Karpas-422 (cell line): ENCODE results near the gene TMEM201. TPM values are rescaled to one million over a fixed set of nuclear protein-coding genes. Genes with fewer than 3 reads are reported as not detected.

Experiments
- DNase-seq: peaks from one replicate; pipeline ENCODE4 v3.0.0-alpha.2; 2015
- H2AFZ ChIP-seq: fragments of 200-600 bp; sonication (generic); 2 replicates; pipeline ENCODE4 v1.6.1; 2014; ENCODE audit warnings: antibody characterized with exemption, low read length, mixed read lengths
- H3K27ac ChIP-seq: fragments of 200-600 bp; sonication (generic); 2 replicates; pipeline ENCODE4 v1.5.1; 2014; ENCODE audit warnings: mild to moderate bottlenecking, low read length, moderate library complexity
- H3K27me3 ChIP-seq: fragments of 200-600 bp; sonication (generic); 2 replicates; pipeline ENCODE4 v1.6.1; 2014; ENCODE audit warnings: low read length, mixed read lengths
- H3K36me3 ChIP-seq: fragments of 200-600 bp; sonication (generic); 2 replicates; pipeline ENCODE4 v1.6.1; 2014; ENCODE audit warnings: low read length, mixed read lengths; ENCODE audit not compliant: insufficient read depth
- H3K4me1 ChIP-seq: fragments of 200-600 bp; sonication (generic); 2 replicates; pipeline ENCODE4 v1.6.1; 2014; ENCODE audit warnings: mild to moderate bottlenecking, low read length, mixed read lengths
- H3K4me2 ChIP-seq: fragments of 200-600 bp; sonication (generic); 2 replicates; pipeline ENCODE4 v1.6.1; 2014; ENCODE audit warnings: low read length, low read depth, mild to moderate bottlenecking; ENCODE audit not compliant: poor library complexity, severe bottlenecking
- H3K4me3 ChIP-seq: fragments of 200-600 bp; sonication (generic); 2 replicates; pipeline ENCODE4 v1.5.1; 2014; ENCODE audit warnings: mild to moderate bottlenecking, antibody characterized with exemption, low read length, mixed read lengths
- H3K79me2 ChIP-seq: fragments of 200-600 bp; sonication (generic); 2 replicates; pipeline ENCODE4 v1.6.1; 2014; ENCODE audit warnings: mild to moderate bottlenecking, low read length, mixed read lengths
- H3K9ac ChIP-seq: fragments of 200-600 bp; sonication (generic); 2 replicates; pipeline ENCODE4 v1.6.0; 2014; ENCODE audit warnings: low read length
- H3K9me2 ChIP-seq: fragments of 200-600 bp; sonication (generic), shearing (Covaris generic); replicated peaks from 2 replicates; pipeline ENCODE4 v1.6.0; 2014; ENCODE audit warnings: mild to moderate bottlenecking, low read length, moderate library complexity; ENCODE audit not compliant: insufficient read depth
- H3K9me3 ChIP-seq: fragments of 300-700, 200-600 bp; sonication (generic); 2 replicates; pipeline ENCODE4 v1.6.1; 2014; ENCODE audit warnings: low read length, mixed read lengths
- H4K20me1 ChIP-seq: fragments of 200-600 bp; sonication (generic); 2 replicates; pipeline ENCODE4 v1.6.1; 2014; ENCODE audit warnings: mild to moderate bottlenecking, antibody characterized with exemption, low read length, low read depth; ENCODE audit not compliant: insufficient read depth
- total RNA-seq: library from RNA; depleted of rRNA; stranded (reverse); fragments of >200 nt; shearing (Covaris generic); gene quantifications from 2 replicates; pipeline ENCODE4 v1.2.3, GENCODE V29; 2014; ENCODE audit warnings: low replicate concordance

The TMEM201 gene
- total RNA-seq, 1 experiment from 2014 or later, result 9.3 TPM

DNA sequence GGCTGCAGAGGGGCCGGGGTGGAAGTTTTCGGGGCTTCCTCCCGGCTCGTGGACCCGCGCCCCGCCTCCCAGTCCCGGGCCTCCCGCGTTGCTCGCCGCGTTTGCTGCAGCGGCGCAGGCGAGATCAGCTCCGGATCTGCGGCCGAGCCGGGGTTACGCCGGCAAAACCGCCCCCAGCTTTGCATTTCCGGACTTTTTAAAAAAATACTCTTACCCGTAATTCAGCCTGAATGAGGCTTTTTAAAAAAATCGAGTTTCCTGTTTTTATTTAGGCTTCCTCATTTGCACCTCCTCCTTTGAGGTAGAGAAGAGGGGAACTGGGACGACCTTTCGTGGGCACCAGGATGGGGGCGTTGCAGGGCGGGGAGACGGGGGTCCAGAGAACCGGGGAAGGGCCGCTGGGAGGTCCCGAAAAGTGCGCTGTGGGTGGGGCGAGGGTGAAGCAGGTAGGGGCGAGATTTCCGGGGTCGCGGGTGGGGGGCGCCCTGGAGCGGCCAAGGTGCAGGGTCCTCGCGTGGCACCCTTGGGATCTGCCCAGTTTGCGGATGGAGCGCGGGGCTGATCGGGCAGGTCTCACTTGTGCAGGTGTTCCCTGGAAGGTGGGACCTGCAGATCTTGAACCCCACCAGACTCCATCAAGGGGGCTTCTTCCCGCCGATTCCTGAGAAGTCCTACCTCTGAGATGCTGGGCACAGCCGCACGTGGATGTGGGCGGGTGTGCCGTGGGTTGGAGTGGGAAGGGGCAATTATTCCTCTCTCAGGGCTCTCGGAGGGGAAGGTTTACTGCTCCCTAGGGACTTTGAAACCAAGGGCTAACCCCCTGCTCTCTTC lies 63.9 kb downstream of the TMEM201 start:
- Histone ChIP-seq H3K4me1 (peaks cover 59% of the 10 kb centered on the region), H2AFZ (no peak overlapping the region; the same call in 1 of the 2 replicates), H3K36me3 (no peaks in the 10 kb centered on the region), H3K9ac (peak overlapping the region; percentile 94), H4K20me1 (no peaks in the 10 kb centered on the region), H3K9me3 (no peaks in the 10 kb centered on the region), H3K4me3 (peak overlapping the region; percentile 80), H3K27ac (peak overlapping the region; percentile 95), H3K4me2 (peak overlapping the region; percentile 86), H3K79me2 (peaks cover 26% of the 10 kb centered on the region), H3K27me3 (no peaks in the 10 kb centered on the region), H3K9me2 (no peaks in the 10 kb centered on the region)
- peak; percentile 95 for DNase-seq

DNA sequence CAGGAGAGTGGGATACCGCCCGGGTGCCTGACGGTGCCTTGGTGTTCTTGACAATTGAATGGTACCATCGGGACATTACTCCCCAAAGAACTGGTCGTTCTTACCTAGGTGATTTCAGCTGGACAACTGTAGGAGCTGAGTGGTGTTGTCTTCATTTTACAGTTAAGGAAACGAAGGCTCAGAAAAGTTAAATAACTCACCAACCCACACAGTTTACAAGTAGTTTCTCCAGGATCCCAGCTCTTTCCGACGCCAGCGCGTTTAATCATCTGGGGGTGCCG lies 64.4 kb downstream of the TMEM201 start:
- peak overlapping the region; percentile 86 for H3K4me2 ChIP-seq
- H3K27ac ChIP-seq, result peak overlapping the region; percentile 95
- H3K9me3 ChIP-seq, result no peaks in the 10 kb centered on the region
- no peak for DNase-seq
- H3K36me3 ChIP-seq, result no peaks in the 10 kb centered on the region
- H3K27me3 ChIP-seq, result no peaks in the 10 kb centered on the region
- H3K4me1 ChIP-seq, result peaks cover 65% of the 10 kb centered on the region
- H2AFZ ChIP-seq, result no peak overlapping the region; the same call in 1 of the 2 replicates
- peak overlapping the region; percentile 80 for H3K4me3 ChIP-seq
- no peaks in the 10 kb centered on the region for H3K9me2 ChIP-seq
- H4K20me1 ChIP-seq, result no peaks in the 10 kb centered on the region
- H3K9ac ChIP-seq, result peak overlapping the region; percentile 94
- peaks cover 32% of the 10 kb centered on the region for H3K79me2 ChIP-seq

- H3K36me3 ChIP-seq, result no peaks in the 10 kb centered on the region
- peak overlapping the region; percentile 94 for H3K9ac ChIP-seq
- H4K20me1 ChIP-seq, result no peaks in the 10 kb centered on the region
- peaks cover 34% of the 10 kb centered on the region for H3K79me2 ChIP-seq
- no peaks in the 10 kb centered on the region for H3K9me2 ChIP-seq
- peak overlapping the region; percentile 86 for H3K4me2 ChIP-seq
- peak overlapping the region; percentile 80 for H3K4me3 ChIP-seq
- no peak overlapping the region; the same call in 1 of the 2 replicates for H2AFZ ChIP-seq
- H3K9me3 ChIP-seq, result no peaks in the 10 kb centered on the region
- H3K27me3 ChIP-seq, result no peaks in the 10 kb centered on the region
- peaks cover 65% of the 10 kb centered on the region for H3K4me1 ChIP-seq
- DNase-seq, result peak; percentile 78
- peak overlapping the region; percentile 95 for H3K27ac ChIP-seq
These were observed 64.9 kb downstream of the TMEM201 start for GRCh38 chr1:9653491-9654050.

DNA sequence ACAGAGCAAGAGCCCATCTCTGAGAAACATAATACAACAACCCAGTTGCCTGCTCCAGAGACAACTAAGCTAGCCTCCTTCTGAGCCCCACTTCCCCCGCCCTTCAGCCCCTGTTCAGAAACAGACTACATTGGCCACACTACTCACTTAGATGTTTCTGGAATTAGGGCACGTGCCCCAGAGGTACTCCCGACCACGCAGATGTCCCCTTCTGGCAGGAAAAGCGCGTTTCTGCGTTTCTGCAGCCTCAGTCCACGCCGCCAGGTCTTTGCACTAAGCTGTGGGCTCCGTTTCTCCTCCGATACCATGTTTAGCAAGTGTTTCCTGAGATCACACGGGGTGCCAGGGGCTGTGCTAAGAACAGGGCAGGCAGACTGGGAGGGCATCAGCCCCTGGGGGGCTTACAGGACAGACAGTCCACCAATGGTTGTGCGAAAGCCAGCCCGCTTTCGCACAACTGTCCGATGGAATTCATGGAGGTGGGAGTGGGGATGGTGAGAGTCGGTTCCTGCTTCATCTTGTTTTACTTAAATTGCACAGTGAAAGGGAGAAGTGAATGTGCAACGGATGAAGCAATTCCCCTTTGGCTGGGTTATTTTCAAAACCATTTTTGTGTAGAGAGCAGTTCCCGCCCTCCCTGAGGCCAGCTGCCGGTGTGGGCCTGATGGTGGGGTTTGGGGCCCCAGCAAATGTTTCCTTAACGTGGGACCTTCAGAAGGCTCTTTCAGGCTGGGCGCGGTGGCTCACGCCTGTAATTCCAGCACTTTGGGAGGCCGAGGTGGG lies 65.5 kb downstream of the TMEM201 start:
- no peaks in the 10 kb centered on the region for H3K9me3 ChIP-seq
- H3K9ac ChIP-seq, result peak overlapping the region; percentile 94
- H3K4me1 ChIP-seq, result peaks cover 65% of the 10 kb centered on the region
- peak overlapping the region; percentile 95 for H3K27ac ChIP-seq
- no peaks in the 10 kb centered on the region for H4K20me1 ChIP-seq
- H3K79me2 ChIP-seq, result peaks cover 39% of the 10 kb centered on the region
- no peaks in the 10 kb centered on the region for H3K27me3 ChIP-seq
- peak; percentile 89 for DNase-seq
- peak overlapping the region; percentile 86 for H3K4me2 ChIP-seq
- peak overlapping the region; percentile 80 for H3K4me3 ChIP-seq
- no peaks in the 10 kb centered on the region for H3K9me2 ChIP-seq
- H3K36me3 ChIP-seq, result no peaks in the 10 kb centered on the region
- H2AFZ ChIP-seq, result peak overlapping the region; percentile 34; the same call in 1 of the 2 replicates

GRCh38 chr1:9654834-9655723 lies 66.4 kb downstream of the TMEM201 start:
- H3K4me1 ChIP-seq, result peaks cover 65% of the 10 kb centered on the region
- H3K27me3 ChIP-seq, result no peaks in the 10 kb centered on the region
- no peaks in the 10 kb centered on the region for H4K20me1 ChIP-seq
- DNase-seq, result peak; percentile 85
- H3K9ac ChIP-seq, result peak overlapping the region; percentile 94
- H3K9me3 ChIP-seq, result no peaks in the 10 kb centered on the region
- peaks cover 45% of the 10 kb centered on the region for H3K79me2 ChIP-seq
- H3K36me3 ChIP-seq, result no peaks in the 10 kb centered on the region
- H2AFZ ChIP-seq, result no peak overlapping the region; the same call in 1 of the 2 replicates
- H3K4me2 ChIP-seq, result peak overlapping the region; percentile 86
- no peaks in the 10 kb centered on the region for H3K9me2 ChIP-seq
- peak overlapping the region; percentile 80 for H3K4me3 ChIP-seq
- H3K27ac ChIP-seq, result peak overlapping the region; percentile 95

GRCh38 chr1:9655836-9656235 lies 67.1 kb downstream of the TMEM201 start:
- H3K4me2 ChIP-seq, result peak overlapping the region; percentile 86
- H3K9me3 ChIP-seq, result no peaks in the 10 kb centered on the region
- no peak overlapping the region for H3K9ac ChIP-seq
- no peaks in the 10 kb centered on the region for H3K36me3 ChIP-seq
- H2AFZ ChIP-seq, result no peak overlapping the region
- no peaks in the 10 kb centered on the region for H3K27me3 ChIP-seq
- peak overlapping the region; percentile 95 for H3K27ac ChIP-seq
- peaks cover 64% of the 10 kb centered on the region for H3K4me1 ChIP-seq
- H4K20me1 ChIP-seq, result no peaks in the 10 kb centered on the region
- H3K79me2 ChIP-seq, result peaks cover 52% of the 10 kb centered on the region
- no peak for DNase-seq
- 0 out of 2 replicates have a peak overlapping the region, but pooled peaks have one; percentile 80 for H3K4me3 ChIP-seq
- no peaks in the 10 kb centered on the region for H3K9me2 ChIP-seq

- Histone ChIP-seq H2AFZ (peak overlapping the region; percentile 39; the same call in 1 of the 2 replicates), H3K27ac (peak overlapping the region; percentile 95), H3K9ac (peak overlapping the region; percentile 34), H4K20me1 (no peaks in the 10 kb centered on the region), H3K4me1 (peaks cover 57% of the 10 kb centered on the region), H3K36me3 (no peaks in the 10 kb centered on the region), H3K9me2 (no peaks in the 10 kb centered on the region), H3K4me2 (peak overlapping the region; percentile 49), H3K9me3 (no peaks in the 10 kb centered on the region), H3K27me3 (no peaks in the 10 kb centered on the region), H3K4me3 (no peak overlapping the region), H3K79me2 (peaks cover 56% of the 10 kb centered on the region)
- peak; percentile 48 for DNase-seq
These were observed 68.9 kb downstream of the TMEM201 start for GRCh38 chr1:9657521-9658032.
